Measurements from ENCODE around the gene FOXK1. TPM values are rescaled to one million over a fixed set of nuclear protein-coding genes. Genes with fewer than 3 reads are reported as not detected.
"Not testable (repeated sequence)": the region's sequence is repeated elsewhere in the genome, so short reads cannot be mapped to it uniquely, and the experiment has no call there.

The FOXK1 gene
- total RNA-seq, 6 experiments from 2014 or later: 3.8 to 8.4 (median 6.9) TPM

DNA sequence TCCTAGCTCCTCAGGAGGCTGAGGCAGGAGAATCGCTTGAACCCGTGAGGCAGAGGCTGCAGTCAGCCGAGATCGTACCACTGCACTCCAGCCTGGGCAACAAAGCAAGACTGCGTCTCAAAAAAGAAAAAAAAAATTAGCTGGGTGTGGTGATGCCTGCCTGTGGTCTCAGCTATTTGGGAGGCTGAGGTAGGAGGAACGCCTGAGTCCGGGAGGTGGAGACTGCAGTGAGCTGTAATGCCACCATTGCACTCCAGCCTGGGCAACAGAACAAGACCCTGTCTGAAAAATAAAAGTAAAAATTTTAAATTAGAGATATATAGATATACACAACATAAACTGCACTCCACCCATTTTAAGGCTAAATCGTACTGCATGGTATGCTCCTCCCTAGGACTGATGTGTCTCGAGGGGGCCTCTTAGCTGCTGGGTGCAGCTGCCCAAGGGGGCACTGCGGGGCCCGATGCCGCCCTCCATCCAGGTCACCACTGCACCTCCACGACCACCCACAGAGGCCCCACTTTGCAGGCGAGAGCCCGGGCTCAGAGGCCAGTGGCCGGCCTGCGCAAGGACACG is 40.9 kb upstream of the FOXK1 start:
- no peak for ATAC-seq
- WGBS (ENCODE audit: insufficient coverage, low coverage, low lambda C conversion rate, missing lambda C conversion rate): 54% methylated on average over 5 of the region's 18 CpGs
- H3K4me1 ChIP-seq: peaks cover 0 to 2% (median 0%) of the 10 kb centered on the region in 4 donors
- DNase-seq: no peak
- TF ChIP-seq, protein P1, sequence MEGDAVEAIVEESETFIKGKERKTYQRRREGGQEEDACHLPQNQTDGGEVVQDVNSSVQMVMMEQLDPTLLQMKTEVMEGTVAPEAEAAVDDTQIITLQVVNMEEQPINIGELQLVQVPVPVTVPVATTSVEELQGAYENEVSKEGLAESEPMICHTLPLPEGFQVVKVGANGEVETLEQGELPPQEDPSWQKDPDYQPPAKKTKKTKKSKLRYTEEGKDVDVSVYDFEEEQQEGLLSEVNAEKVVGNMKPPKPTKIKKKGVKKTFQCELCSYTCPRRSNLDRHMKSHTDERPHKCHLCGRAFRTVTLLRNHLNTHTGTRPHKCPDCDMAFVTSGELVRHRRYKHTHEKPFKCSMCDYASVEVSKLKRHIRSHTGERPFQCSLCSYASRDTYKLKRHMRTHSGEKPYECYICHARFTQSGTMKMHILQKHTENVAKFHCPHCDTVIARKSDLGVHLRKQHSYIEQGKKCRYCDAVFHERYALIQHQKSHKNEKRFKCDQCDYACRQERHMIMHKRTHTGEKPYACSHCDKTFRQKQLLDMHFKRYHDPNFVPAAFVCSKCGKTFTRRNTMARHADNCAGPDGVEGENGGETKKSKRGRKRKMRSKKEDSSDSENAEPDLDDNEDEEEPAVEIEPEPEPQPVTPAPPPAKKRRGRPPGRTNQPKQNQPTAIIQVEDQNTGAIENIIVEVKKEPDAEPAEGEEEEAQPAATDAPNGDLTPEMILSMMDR (IDR thresholded peaks at IDR 0.05): no peak
- no peak for TF ChIP-seq POLR2A (IDR thresholded peaks at IDR 0.05)
- H3K4me3 ChIP-seq: peak overlapping the region; percentile 58 to 75 (median 73)
- H3K27ac ChIP-seq: peak overlapping the region; percentile 87 to 92 (median 91)
- intact Hi-C loops (cut with DNase I): loop anchor here (5.0 kb wide), 1 partner anchor 41 kb away; the partner anchor contains the start of gene FOXK1 (in 2 of the 2)
- no peaks in the 10 kb centered on the region for H3K9me3 ChIP-seq
- H3K36me3 ChIP-seq: no peaks in the 10 kb centered on the region
- no peaks in the 10 kb centered on the region for H3K27me3 ChIP-seq

DNA sequence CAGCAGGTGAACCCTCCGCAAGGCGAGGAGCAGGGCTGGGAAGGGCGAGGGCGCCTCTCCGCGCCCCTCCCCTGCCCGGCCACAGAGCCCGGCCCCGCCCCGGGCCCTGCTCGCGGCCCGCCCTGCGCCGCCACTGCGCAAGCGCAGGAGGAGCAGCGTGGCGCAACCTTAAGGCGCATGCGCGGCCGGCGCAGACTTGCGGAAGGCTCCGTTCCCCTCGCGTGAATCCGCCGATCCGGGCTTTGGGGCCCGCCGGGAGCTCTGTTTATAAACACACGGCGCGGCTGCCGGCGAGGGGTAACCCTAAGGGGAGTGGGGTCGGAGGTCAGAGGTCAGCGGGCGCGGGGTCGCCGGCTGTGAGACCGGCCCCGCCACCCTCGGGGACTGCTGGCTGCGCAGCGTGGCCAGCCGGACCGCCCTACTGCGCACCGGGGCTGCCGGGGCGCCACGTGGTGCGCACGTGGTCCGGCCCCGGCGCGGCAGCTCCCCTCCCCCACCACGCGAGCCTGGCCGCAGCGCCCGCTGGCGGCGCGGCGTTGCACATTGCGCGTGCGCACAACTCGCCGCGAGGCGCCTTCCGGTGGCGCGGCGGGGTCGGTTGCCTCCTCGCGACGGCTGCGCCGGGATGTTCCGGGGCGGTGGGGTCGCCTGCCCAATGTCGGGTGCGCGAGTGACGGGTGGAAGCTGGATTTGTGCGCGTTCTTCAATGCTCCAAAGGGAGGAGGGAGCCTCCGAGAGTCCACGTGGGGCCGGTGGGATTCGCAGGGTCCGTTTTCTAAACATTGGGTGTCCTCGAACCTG is 40.2 kb upstream of the FOXK1 start:
- H3K9me3 ChIP-seq: no peaks in the 10 kb centered on the region
- peaks cover 0 to 2% (median 0%) of the 10 kb centered on the region in 4 donors for H3K4me1 ChIP-seq
- H3K27ac ChIP-seq: peak overlapping the region; percentile 87 to 92 (median 91)
- peak; percentile 94 to 97 (median 95) for ATAC-seq
- no peaks in the 10 kb centered on the region for H3K36me3 ChIP-seq
- TF ChIP-seq, protein P1 (IDR thresholded peaks at IDR 0.05): peak; percentile 43 to 71 (median 46)
- peak; percentile 77 for TF ChIP-seq POLR2A (IDR thresholded peaks at IDR 0.05)
- DNase-seq: peak; percentile 94 to 96 (median 95)
- WGBS (ENCODE audit: insufficient coverage, low coverage, low lambda C conversion rate, missing lambda C conversion rate): under 1% methylated on average over 12 of the region's 103 CpGs
- peak overlapping the region; percentile 58 to 75 (median 73) for H3K4me3 ChIP-seq
- intact Hi-C loops (cut with DNase I): loop anchor here (5.0 kb wide), 1 partner anchor 40 kb away; the partner anchor contains the start of gene FOXK1 (in 2 of the 2)
- H3K27me3 ChIP-seq: no peaks in the 10 kb centered on the region

DNA sequence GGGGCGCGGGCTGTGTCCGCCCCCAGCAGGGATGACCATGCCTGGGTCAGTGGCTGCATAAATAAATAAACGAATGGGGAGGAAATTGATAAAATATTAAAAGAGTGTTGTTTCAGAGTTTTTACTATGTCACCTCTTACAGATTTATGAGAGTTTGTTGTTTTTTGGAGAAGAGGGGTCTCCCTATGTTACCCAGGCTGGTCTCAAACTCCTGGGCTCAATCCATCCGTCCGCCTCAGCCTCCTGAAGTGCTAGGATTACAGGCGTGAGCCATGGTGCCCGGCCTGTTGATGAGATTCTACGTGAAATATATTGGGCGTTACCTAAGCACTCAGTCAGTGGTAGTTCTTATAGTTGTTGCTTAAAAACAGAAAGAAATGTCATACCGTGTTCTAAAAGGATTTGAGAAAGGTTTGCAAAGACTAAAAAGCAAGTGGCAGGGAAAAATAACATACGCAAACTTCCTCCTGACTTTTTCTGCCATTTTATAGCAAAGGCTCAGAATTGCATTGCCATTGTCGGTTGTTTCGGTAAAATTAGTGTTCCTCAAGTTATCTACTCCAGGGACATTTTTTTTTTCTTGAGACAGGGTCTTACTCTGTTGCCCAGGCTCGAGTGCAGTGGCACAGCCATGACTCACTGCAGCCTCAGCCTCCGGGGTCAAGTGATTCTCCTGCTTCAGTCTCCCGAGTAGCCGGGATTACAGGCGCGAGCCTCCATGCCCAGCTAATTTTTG is 39.5 kb upstream of the FOXK1 start:
- Histone ChIP-seq H3K27me3 (no peaks in the 10 kb centered on the region), H3K4me1 (peaks cover 0 to 2% (median 0%) of the 10 kb centered on the region in 4 donors), H3K9me3 (no peaks in the 10 kb centered on the region), H3K4me3 (peak overlapping the region; percentile 58 to 75 (median 73)), H3K36me3 (no peaks in the 10 kb centered on the region), H3K27ac (peak overlapping the region; percentile 87 to 92 (median 91))
- WGBS (ENCODE audit: insufficient coverage, low coverage, low lambda C conversion rate, missing lambda C conversion rate): 50% methylated on average over 14 of the region's 20 CpGs
- DNase-seq (no peak), ATAC-seq (no peak)
- intact Hi-C loops (cut with DNase I): loop anchor here (5.0 kb wide), 1 partner anchor 40 kb away; the partner anchor contains the start of gene FOXK1 (in 2 of the 2)
- no peak for TF ChIP-seq POLR2A (IDR thresholded peaks at IDR 0.05)

DNA sequence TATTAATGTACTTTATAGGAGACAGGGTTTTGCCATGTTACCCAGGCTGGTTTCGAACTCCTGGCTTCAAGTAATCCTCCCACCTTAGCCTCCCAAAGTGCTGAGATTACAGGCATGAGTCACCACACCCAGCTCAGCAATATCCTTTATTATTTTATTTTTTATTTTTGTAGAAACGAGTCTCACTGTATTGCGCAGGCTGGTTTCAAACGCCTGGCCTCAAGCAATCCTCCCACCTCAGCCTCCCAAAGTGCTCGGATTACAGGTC is 39.0 kb upstream of the FOXK1 start:
- not testable (repeated sequence) for H3K36me3 ChIP-seq

DNA sequence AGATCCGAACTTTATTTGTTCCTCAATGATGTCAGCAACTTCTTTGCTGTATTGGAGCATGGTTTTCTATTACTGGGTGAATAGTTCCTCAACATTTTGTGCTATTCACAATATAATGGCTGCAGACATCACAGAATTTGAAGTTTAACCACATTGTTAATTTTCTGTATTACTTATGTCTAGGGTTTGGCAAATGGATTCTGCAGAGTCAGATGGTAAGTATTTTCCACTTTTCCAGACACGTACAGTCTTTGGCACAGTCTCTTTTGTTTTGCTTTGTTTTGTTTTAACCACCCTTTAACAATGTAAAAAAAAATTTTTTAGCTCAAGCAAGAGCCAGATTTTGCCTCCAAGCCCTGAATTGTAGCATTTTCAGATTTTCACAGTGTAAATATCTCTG is 36.8 kb upstream of the FOXK1 start:
- no peaks in the 10 kb centered on the region for H3K27me3 ChIP-seq
- H3K9me3 ChIP-seq: no peaks in the 10 kb centered on the region
- no peak overlapping the region for H3K27ac ChIP-seq
- WGBS (ENCODE audit: insufficient coverage, low coverage, low lambda C conversion rate, missing lambda C conversion rate): 75% methylated on average over 2 of the region's 2 CpGs
- peaks cover 0 to 2% (median 0%) of the 10 kb centered on the region in 4 donors for H3K4me1 ChIP-seq
- no peak overlapping the region for H3K4me3 ChIP-seq
- no peak for DNase-seq
- intact Hi-C loops (cut with DNase I): no loop called here
- TF ChIP-seq, protein P1 (IDR thresholded peaks at IDR 0.05): no peak
- no peak for TF ChIP-seq POLR2A (IDR thresholded peaks at IDR 0.05)
- H3K36me3 ChIP-seq: no peaks in the 10 kb centered on the region
- ATAC-seq: no peak

More for the DNA sequence above, 39.0 kb upstream of the FOXK1 start:
- not testable (repeated sequence) for ATAC-seq, H3K9me3 ChIP-seq, H3K4me3 ChIP-seq, H3K4me1 ChIP-seq, H3K27me3 ChIP-seq, DNase-seq, H3K27ac ChIP-seq
- 92% methylated on average over 3 of the region's 5 CpGs for WGBS (ENCODE audit: insufficient coverage, low coverage, low lambda C conversion rate, missing lambda C conversion rate)
- intact Hi-C loops (cut with DNase I): loop anchor here (5.0 kb wide), 1 partner anchor 39 kb away; the partner anchor contains the start of gene FOXK1 (in 2 of the 2)

Data from right lobe of liver (tissue), 6 donors.